HG02840 (cell line): ENCODE measurements around the gene SGPL1.
A peak's percentile ranks its signal among the peaks of the same experiment; 100 is the strongest.
"Not testable (repeated sequence)": the region's sequence is repeated elsewhere in the genome, so short reads cannot be mapped to it uniquely, and the experiment has no call there.

Experiments used
- ATAC-seq: cut with Tn5 transposase; IDR thresholded peaks from one replicate; pipeline ENCODE4 v1.9.1; 2021; ENCODE audit warnings: mild to moderate bottlenecking, moderate library complexity, moderate number of reproducible peaks; ENCODE audit not compliant: unreplicated experiment, low FRiP score

The SGPL1 gene

GRCh38 chr10:70815504-70816219 is at the start of gene SGPL1:
TSS of gene SGPL1 (plus strand) at chr10:70815948. CDS start at chr10:70816854, 906 bp downstream.
- ATAC-seq = peak; percentile 79

GRCh38 chr10:70768026-70768685 is 47.6 kb upstream of the SGPL1 start:
- not testable (repeated sequence) for ATAC-seq

- no peak for ATAC-seq
Measured at GRCh38 chr10:70769121-70769520, 46.6 kb upstream of the SGPL1 start.

GRCh38 chr10:70770001-70770400 is 45.7 kb upstream of the SGPL1 start:
- no peak for ATAC-seq

- not testable (repeated sequence) for ATAC-seq
Measured at GRCh38 chr10:70770516-70770915, 45.2 kb upstream of the SGPL1 start.

- no peak for ATAC-seq
Measured at GRCh38 chr10:70771311-70772194, 44.2 kb upstream of the SGPL1 start.

- no peak for ATAC-seq
Measured at GRCh38 chr10:70772627-70773026, 43.1 kb upstream of the SGPL1 start.

- ATAC-seq = no peak
Measured at GRCh38 chr10:70773461-70773860, 42.3 kb upstream of the SGPL1 start.

- no peak for ATAC-seq
Measured at GRCh38 chr10:70773965-70774809, 41.6 kb upstream of the SGPL1 start.

- ATAC-seq = no peak
Measured at GRCh38 chr10:70774810-70775678, 40.7 kb upstream of the SGPL1 start.

GRCh38 chr10:70775679-70776454 is 39.9 kb upstream of the SGPL1 start:
- no peak for ATAC-seq

GRCh38 chr10:70776455-70777005 is 39.2 kb upstream of the SGPL1 start:
- ATAC-seq = no peak

- ATAC-seq = no peak
Measured at GRCh38 chr10:70777063-70777875, 38.5 kb upstream of the SGPL1 start.

- no peak for ATAC-seq
Measured at GRCh38 chr10:70778267-70778924, 37.4 kb upstream of the SGPL1 start.

- ATAC-seq = no peak
Measured at GRCh38 chr10:70779088-70779487, 36.7 kb upstream of the SGPL1 start.

- no peak for ATAC-seq
Measured at GRCh38 chr10:70779511-70780369, 36.0 kb upstream of the SGPL1 start.
